ENCODE measurements around the gene TCF4. TPM values are rescaled to one million over a fixed set of nuclear protein-coding genes. Genes with fewer than 3 reads are reported as not detected.

Gene TCF4
- total RNA-seq, 2 donors from 2014 or later, result 0.79 to 1.3 TPM

- Mint-ChIP-seq H3K4me3 (no peak overlapping the region), H3K27ac (no peak overlapping the region), H3K27me3 (no peaks in the 10 kb centered on the region), H3K9me3 (no peaks in the 10 kb centered on the region), H3K4me1 (no peaks in the 10 kb centered on the region), H3K36me3 (ENCODE audit: low read depth) (no peaks in the 10 kb centered on the region)
- ATAC-seq (replicated peaks), result no peak
These were observed 197.1 kb downstream of the TCF4 start for GRCh38 chr18:55390898-55391297.

GRCh38 chr18:55387139-55387984, 200.6 kb downstream of the TCF4 start:
- no peak for ATAC-seq (replicated peaks)
- no peaks in the 10 kb centered on the region for H3K27me3 Mint-ChIP-seq
- no peak overlapping the region for H3K27ac Mint-ChIP-seq
- H3K4me3 Mint-ChIP-seq, result no peak overlapping the region
- H3K4me1 Mint-ChIP-seq, result no peaks in the 10 kb centered on the region
- no peaks in the 10 kb centered on the region for H3K36me3 Mint-ChIP-seq (ENCODE audit: low read depth)
- H3K9me3 Mint-ChIP-seq, result peaks cover 10% of the 10 kb centered on the region

GRCh38 chr18:55386545-55386944, 201.4 kb downstream of the TCF4 start:
- Mint-ChIP-seq H3K27me3 (no peaks in the 10 kb centered on the region), H3K9me3 (peaks cover 10% of the 10 kb centered on the region), H3K36me3 (ENCODE audit: low read depth) (no peaks in the 10 kb centered on the region), H3K27ac (no peak overlapping the region), H3K4me3 (no peak overlapping the region), H3K4me1 (no peaks in the 10 kb centered on the region)
- no peak for ATAC-seq (replicated peaks)

DNA sequence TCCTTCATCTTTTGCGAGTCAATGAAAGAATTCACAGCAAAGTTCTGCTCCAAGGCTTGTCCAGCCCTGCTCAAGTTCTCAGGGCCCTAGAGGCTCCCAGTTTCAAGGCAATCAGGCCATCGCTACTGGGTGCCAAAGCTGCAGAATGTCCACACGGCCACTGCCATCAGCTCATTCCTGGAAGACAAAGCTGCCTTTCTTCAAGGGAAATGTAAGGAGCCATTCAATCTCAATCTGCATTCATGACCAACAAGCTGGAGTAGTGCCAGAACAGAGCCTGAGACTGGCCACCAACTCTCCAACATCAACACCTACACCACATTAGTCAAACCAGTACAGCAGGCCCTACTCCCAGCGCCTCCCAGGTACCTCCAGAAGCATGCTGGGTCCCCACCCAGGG, 202.2 kb downstream of the TCF4 start:
- no peak for ATAC-seq (replicated peaks)
- Mint-ChIP-seq H3K27ac (no peak overlapping the region), H3K4me1 (no peaks in the 10 kb centered on the region), H3K27me3 (no peaks in the 10 kb centered on the region), H3K4me3 (no peak overlapping the region), H3K9me3 (peaks cover 10% of the 10 kb centered on the region), H3K36me3 (ENCODE audit: low read depth) (no peaks in the 10 kb centered on the region)

DNA sequence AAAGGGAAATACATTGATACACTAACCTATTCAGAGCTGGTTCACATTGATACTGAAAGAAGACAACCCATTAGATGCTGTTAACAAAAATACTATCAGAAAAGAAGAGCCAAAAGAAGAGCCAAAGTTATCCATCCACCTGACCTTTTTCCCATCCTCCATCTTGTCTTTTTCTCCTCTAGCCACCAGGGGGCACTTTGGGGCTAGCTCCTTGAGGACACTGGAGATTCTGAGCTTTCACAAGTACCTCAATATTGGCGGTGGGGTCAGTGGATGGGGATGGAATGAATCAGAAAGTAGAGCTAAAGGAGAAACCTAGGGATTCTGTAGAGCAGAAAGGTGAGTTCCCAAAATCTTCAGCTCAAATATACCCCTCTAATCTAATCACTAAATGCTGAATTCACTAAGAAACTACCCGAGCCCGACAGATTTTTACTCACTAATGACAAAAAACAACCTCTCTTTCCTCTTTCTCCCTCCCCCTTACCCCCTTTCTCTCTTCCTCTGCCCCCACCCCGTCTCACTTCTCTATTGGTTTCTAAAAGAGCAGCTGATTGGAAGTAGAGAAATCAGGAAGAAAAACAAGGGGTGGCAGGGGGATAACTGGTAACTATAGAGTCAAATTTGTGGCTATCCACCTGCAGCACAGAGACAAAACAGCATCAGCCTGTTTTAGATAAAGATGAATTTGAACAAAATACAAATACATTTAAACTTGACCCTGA, 203.3 kb downstream of the TCF4 start:
- H3K9me3 Mint-ChIP-seq, result peaks cover 10% of the 10 kb centered on the region
- H3K36me3 Mint-ChIP-seq (ENCODE audit: low read depth), result no peaks in the 10 kb centered on the region
- H3K27me3 Mint-ChIP-seq, result no peaks in the 10 kb centered on the region
- no peaks in the 10 kb centered on the region for H3K4me1 Mint-ChIP-seq
- no peak overlapping the region for H3K27ac Mint-ChIP-seq
- ATAC-seq (replicated peaks), result no peak
- H3K4me3 Mint-ChIP-seq, result no peak overlapping the region

DNA sequence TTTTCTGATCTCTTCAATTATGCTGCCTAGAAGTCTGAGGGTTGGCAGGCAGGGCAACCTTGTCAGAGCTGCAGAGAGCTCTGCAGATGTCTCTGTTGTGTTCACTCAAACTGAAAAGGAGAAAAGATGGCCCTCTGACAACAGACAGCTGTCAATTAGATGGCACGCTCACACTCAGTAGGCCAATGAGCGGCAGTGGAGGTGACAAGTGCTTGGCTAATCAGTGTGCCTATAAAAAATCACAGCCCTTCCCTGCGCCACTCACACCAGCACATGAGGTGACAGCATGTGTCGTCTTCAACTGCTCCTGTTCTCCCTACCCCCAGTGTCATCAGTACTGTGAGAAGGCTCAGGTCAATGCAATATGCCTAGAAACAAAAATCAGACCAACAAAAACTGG, 203.9 kb downstream of the TCF4 start:
- Mint-ChIP-seq H3K9me3 (peaks cover 10% of the 10 kb centered on the region), H3K36me3 (ENCODE audit: low read depth) (no peaks in the 10 kb centered on the region), H3K27me3 (no peaks in the 10 kb centered on the region), H3K4me1 (no peaks in the 10 kb centered on the region), H3K27ac (no peak overlapping the region), H3K4me3 (no peak overlapping the region)
- ATAC-seq (replicated peaks), result no peak

DNA sequence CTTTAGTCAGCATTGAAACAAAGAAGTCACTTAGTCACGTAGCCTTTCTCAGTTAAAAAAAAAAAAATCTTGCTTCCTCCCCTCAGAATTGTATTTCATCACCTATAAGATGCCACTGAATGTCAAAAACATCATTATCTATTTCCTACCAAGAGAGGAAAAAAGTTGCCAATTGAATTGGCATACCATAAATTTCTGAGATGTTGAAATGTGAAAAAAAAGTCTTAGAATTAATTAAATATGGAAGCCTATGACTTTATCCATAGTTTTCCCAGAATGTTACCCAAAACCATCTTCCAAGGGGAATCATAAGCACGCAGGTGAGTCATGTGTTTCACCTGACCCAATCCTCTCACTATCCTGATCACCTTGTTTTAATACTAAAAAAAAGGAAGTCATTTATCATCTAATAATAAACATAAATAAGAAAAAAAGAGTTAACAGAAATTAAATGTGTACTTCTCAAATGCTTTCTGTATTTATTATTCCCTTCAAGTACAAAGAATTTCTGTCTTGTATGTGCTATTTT, 205.7 kb downstream of the TCF4 start:
- no peaks in the 10 kb centered on the region for H3K4me1 Mint-ChIP-seq
- H3K27me3 Mint-ChIP-seq, result no peaks in the 10 kb centered on the region
- H3K27ac Mint-ChIP-seq, result no peak overlapping the region
- peaks cover 10% of the 10 kb centered on the region for H3K9me3 Mint-ChIP-seq
- H3K36me3 Mint-ChIP-seq (ENCODE audit: low read depth), result no peaks in the 10 kb centered on the region
- H3K4me3 Mint-ChIP-seq, result no peak overlapping the region
- no peak for ATAC-seq (replicated peaks)

DNA sequence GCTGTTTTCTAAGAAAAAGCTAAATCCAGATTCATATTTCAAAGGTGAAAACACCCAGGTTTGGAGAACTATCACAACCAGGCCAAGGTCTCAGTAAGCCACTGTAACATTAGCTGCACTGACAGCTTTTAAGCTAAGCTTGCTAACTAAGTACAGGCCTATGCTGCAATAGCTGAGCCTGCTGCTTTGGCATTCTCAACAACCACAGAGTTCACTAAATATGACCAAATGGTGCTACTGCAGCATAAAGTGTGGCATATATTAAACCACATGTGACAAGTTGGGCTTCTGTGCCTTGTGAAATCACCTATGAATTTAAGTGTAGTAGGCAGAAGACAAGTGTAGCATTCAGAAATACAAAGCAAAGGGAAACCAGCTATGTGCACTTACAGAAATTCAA, 206.7 kb downstream of the TCF4 start:
- Mint-ChIP-seq H3K4me3 (no peak overlapping the region), H3K36me3 (ENCODE audit: low read depth) (no peaks in the 10 kb centered on the region), H3K9me3 (peaks cover 10% of the 10 kb centered on the region), H3K4me1 (no peaks in the 10 kb centered on the region), H3K27me3 (no peaks in the 10 kb centered on the region), H3K27ac (no peak overlapping the region)
- ATAC-seq (replicated peaks), result no peak

- Mint-ChIP-seq H3K27ac (no peak overlapping the region), H3K4me1 (no peaks in the 10 kb centered on the region)
- no peak for ATAC-seq (replicated peaks)
These were observed 207.4 kb downstream of the TCF4 start for GRCh38 chr18:55380589-55380988.

DNA sequence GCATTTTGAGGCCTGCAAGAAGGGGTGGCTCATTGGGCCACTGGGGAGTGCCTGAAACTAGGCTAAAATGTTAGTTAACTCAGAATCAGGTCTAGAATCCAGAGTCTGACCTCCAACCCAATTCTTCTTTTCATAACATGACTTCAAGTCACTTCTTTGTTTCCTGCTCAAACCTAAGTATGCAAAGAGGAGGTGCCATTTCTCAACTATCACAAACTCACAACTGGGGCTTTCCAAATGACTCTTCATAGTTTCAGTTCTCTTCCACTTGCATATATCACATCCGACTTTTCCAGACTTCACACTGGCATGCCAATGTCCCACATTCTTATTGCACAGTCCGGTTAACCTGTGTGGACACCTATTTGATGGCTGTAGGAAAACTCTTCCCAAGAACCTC, 211.6 kb downstream of the TCF4 start:
- Mint-ChIP-seq H3K27ac (no peak overlapping the region), H3K27me3 (no peaks in the 10 kb centered on the region), H3K36me3 (ENCODE audit: low read depth) (no peaks in the 10 kb centered on the region), H3K4me3 (no peak overlapping the region), H3K9me3 (no peaks in the 10 kb centered on the region), H3K4me1 (no peaks in the 10 kb centered on the region)
- no peak for ATAC-seq (replicated peaks)

More at GRCh38 chr18:55380589-55380988, 207.4 kb downstream of the TCF4 start:
- Mint-ChIP-seq H3K4me3 (no peak overlapping the region), H3K36me3 (ENCODE audit: low read depth) (no peaks in the 10 kb centered on the region), H3K27me3 (no peaks in the 10 kb centered on the region), H3K9me3 (peaks cover 10% of the 10 kb centered on the region)

DNA sequence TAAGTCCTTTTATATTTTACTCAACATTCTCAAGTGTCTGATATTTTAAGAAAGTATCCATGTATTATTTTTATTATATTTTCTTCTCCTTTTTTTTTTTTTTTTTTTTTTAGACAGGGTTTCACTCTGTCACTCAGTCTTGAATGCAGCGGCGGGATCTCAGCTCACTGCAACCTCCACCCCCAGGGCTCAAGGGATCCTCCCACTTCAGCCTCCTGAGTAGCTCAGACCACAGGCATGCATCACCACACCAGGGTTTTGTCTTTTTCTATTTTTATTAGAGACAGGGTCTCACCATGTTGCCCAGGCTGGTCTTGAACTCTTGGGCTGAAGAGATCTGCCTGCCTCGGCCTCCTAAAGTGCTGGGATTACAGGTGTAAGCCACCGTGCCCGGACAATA, 212.1 kb downstream of the TCF4 start:
- Mint-ChIP-seq H3K4me1 (no peaks in the 10 kb centered on the region), H3K9me3 (no peaks in the 10 kb centered on the region), H3K27me3 (no peaks in the 10 kb centered on the region), H3K27ac (no peak overlapping the region), H3K36me3 (ENCODE audit: low read depth) (no peaks in the 10 kb centered on the region), H3K4me3 (no peak overlapping the region)
- no peak for ATAC-seq (replicated peaks)

- Mint-ChIP-seq H3K36me3 (ENCODE audit: low read depth) (no peaks in the 10 kb centered on the region), H3K27ac (no peak overlapping the region), H3K27me3 (no peaks in the 10 kb centered on the region), H3K4me3 (no peak overlapping the region), H3K9me3 (no peaks in the 10 kb centered on the region), H3K4me1 (no peaks in the 10 kb centered on the region)
- ATAC-seq (replicated peaks), result no peak
These were observed 213.3 kb downstream of the TCF4 start for GRCh38 chr18:55374741-55375140.

- no peak overlapping the region for H3K27ac Mint-ChIP-seq
- H3K36me3 Mint-ChIP-seq (ENCODE audit: low read depth), result no peaks in the 10 kb centered on the region
- H3K4me1 Mint-ChIP-seq, result no peaks in the 10 kb centered on the region
- no peak for ATAC-seq (replicated peaks)
- H3K9me3 Mint-ChIP-seq, result no peaks in the 10 kb centered on the region
- H3K27me3 Mint-ChIP-seq, result no peaks in the 10 kb centered on the region
- no peak overlapping the region for H3K4me3 Mint-ChIP-seq
These were observed 215.8 kb downstream of the TCF4 start for GRCh38 chr18:55372209-55372608.

GRCh38 chr18:55370936-55371335, 217.1 kb downstream of the TCF4 start:
- Mint-ChIP-seq H3K4me1 (no peaks in the 10 kb centered on the region), H3K9me3 (no peaks in the 10 kb centered on the region), H3K4me3 (no peak overlapping the region), H3K36me3 (ENCODE audit: low read depth) (no peaks in the 10 kb centered on the region), H3K27me3 (no peaks in the 10 kb centered on the region), H3K27ac (no peak overlapping the region)
- ATAC-seq (replicated peaks), result no peak

DNA sequence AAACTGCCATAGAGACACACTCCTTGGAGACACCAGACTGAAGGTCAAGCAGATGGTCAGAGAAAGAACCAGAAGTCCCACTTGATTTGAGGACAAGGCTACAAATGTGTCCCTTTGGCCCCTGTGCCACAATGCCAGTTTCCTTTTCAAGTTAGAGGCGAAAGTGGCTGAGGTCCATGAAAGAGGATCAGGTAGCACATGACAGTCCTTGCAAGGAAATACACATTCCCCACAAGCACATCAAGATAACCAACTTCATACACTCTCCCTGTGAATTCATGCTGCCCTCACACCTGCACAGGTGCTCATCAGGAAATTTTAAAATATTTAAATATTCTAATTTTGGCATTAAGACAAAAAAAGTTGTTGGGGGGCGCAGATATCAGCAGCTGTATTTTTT, 218.6 kb downstream of the TCF4 start:
- Mint-ChIP-seq H3K27ac (no peak overlapping the region), H3K4me3 (no peak overlapping the region), H3K4me1 (no peaks in the 10 kb centered on the region), H3K36me3 (ENCODE audit: low read depth) (no peaks in the 10 kb centered on the region), H3K27me3 (no peaks in the 10 kb centered on the region), H3K9me3 (no peaks in the 10 kb centered on the region)
- ATAC-seq (replicated peaks), result no peak

Data from activated T-helper 17 cell treated with anti-CD3 and anti-CD28 coated beads, Interleukin-2, amount 50 U/mL, for 72 hours (primary cell).